Neural cell (in vitro differentiated cells): Measurements from ENCODE around the gene FAM171A2. TPM values are rescaled to one million over a fixed set of nuclear protein-coding genes. Genes with fewer than 3 reads are reported as not detected.

Experiments
- H2AFZ ChIP-seq: fragments of 200-600, 300-800 bp; sonication (generic), shearing (Covaris generic); 2 replicates; pipeline ENCODE4 v1.6.0; 2014; ENCODE audit warnings: low read depth, mild to moderate bottlenecking, antibody characterized with exemption, low read length, moderate library complexity
- H3F3A ChIP-seq: fragments of 200-600 bp; shearing (Covaris generic); 2 replicates; pipeline ENCODE4 v1.6.1; 2016; ENCODE audit warnings: mild to moderate bottlenecking, moderate library complexity, mixed read lengths, antibody characterized with exemption, low read length; ENCODE audit not compliant: insufficient read depth, poor library complexity, severe bottlenecking
- H3K27ac ChIP-seq: fragments of 200-600, 300-800 bp; sonication (generic), shearing (Covaris generic); 2 replicates; pipeline ENCODE4 v1.5.1; 2014; ENCODE audit warnings: mild to moderate bottlenecking, low read length, moderate library complexity
- H3K27me3 ChIP-seq: fragments of 300-800, 200-600 bp; sonication (generic), shearing (Covaris generic); 2 replicates; pipeline ENCODE4 v1.6.0; 2014; ENCODE audit warnings: mild to moderate bottlenecking, low read depth, low read length, moderate library complexity; ENCODE audit not compliant: insufficient read depth
- H3K36me3 ChIP-seq: fragments of 300-800, 200-600 bp; sonication (generic), shearing (Covaris generic); 2 replicates; pipeline ENCODE4 v1.5.1; 2014; ENCODE audit warnings: mild to moderate bottlenecking, antibody characterized with exemption, low read length, moderate library complexity; ENCODE audit not compliant: insufficient read depth
- H3K4me2 ChIP-seq: fragments of 300-800, 200-600 bp; sonication (generic), shearing (Covaris generic); 2 replicates; pipeline ENCODE4 v1.6.0; 2014; ENCODE audit warnings: mild to moderate bottlenecking, low read length
- H3K4me3 ChIP-seq: fragments of 300-800, 200-600 bp; sonication (generic), shearing (Covaris generic); 2 replicates; pipeline ENCODE4 v1.5.1; 2014; ENCODE audit warnings: mild to moderate bottlenecking, low read length, moderate library complexity
- H3K79me2 ChIP-seq: fragments of 200-600 bp; shearing (Covaris generic); replicated peaks from 2 replicates; pipeline ENCODE4 v1.6.0; 2014; ENCODE audit warnings: mild to moderate bottlenecking, low read length, moderate library complexity; ENCODE audit not compliant: insufficient read depth
- H3K9ac ChIP-seq: fragments of 300-800, 200-600 bp; sonication (generic), shearing (Covaris generic); 2 replicates; pipeline ENCODE4 v1.6.1; 2016; ENCODE audit warnings: mild to moderate bottlenecking, low read length, mixed read lengths
- H3K9me2 ChIP-seq: fragments of 200-600 bp; shearing (Covaris generic); 2 replicates; pipeline ENCODE4 v1.6.1; 2016; ENCODE audit warnings: mild to moderate bottlenecking, low read length, mixed read lengths; ENCODE audit not compliant: insufficient read depth
- H3K9me3 ChIP-seq: fragments of 200-600, 300-800 bp; sonication (generic), shearing (Covaris generic); 2 replicates; pipeline ENCODE4 v1.6.1; 2016; ENCODE audit warnings: mild to moderate bottlenecking, mixed run types, low read length, moderate library complexity, mixed read lengths
- H4K20me1 ChIP-seq: fragments of 200-600 bp; shearing (Covaris generic); 2 replicates; pipeline ENCODE4 v1.6.1; 2016; ENCODE audit warnings: mild to moderate bottlenecking, mixed run types; ENCODE audit not compliant: insufficient read depth
- EP300 ChIP-seq: fragments of 450-650 bp; conservative IDR thresholded peaks from 2 replicates; pipeline ENCODE4 v1.6.1; 2014; ENCODE audit warnings: antibody characterized with exemption, mild to moderate bottlenecking, moderate library complexity; ENCODE audit not compliant: poor library complexity, severe bottlenecking
- EZH2 ChIP-seq: fragments of 200-600, 300-800 bp; shearing (Covaris generic), sonication (generic); IDR thresholded peaks from 2 replicates; pipeline ENCODE4 v1.6.1; 2014; ENCODE audit warnings: antibody characterized with exemption, low read length, borderline replicate concordance, mild to moderate bottlenecking; ENCODE audit not compliant: insufficient read depth, poor library complexity, severe bottlenecking
- MXI1 ChIP-seq: fragments of 450-650 bp; conservative IDR thresholded peaks from 2 replicates; pipeline ENCODE4 v1.6.1; 2014; ENCODE audit warnings: antibody characterized with exemption, mild to moderate bottlenecking; ENCODE audit not compliant: poor library complexity, severe bottlenecking
- POLR2AphosphoS5 ChIP-seq: IDR thresholded peaks from 2 replicates; pipeline ENCODE4 v1.6.1; 2012
- RAD21 ChIP-seq: fragments of 450-650 bp; conservative IDR thresholded peaks from 2 replicates; pipeline ENCODE4 v1.6.1; 2014; ENCODE audit warnings: antibody characterized with exemption, mild to moderate bottlenecking, moderate library complexity
- SMC3 ChIP-seq: fragments of 450-650 bp; conservative IDR thresholded peaks from 2 replicates; pipeline ENCODE4 v1.6.1; 2014; ENCODE audit warnings: antibody characterized with exemption, mild to moderate bottlenecking, moderate library complexity; ENCODE audit not compliant: poor library complexity
- TAF1 ChIP-seq: IDR thresholded peaks from 2 replicates; pipeline ENCODE4 v1.6.1; 2012; ENCODE audit warnings: low read depth
- polyA plus RNA-seq: library from polyadenylated mRNA; depleted of rRNA; stranded (reverse); fragments of >200 nt; gene quantifications from 2 replicates; pipeline ENCODE4 v1.2.3, GENCODE V29; 2014
- TF ChIP-seq, protein P1 (sequence below): IDR thresholded peaks from 2 replicates; pipeline ENCODE4 v1.6.1; 2012; ENCODE audit warnings: borderline replicate concordance
- TF ChIP-seq, protein P2 (sequence below): fragments of 450-650 bp; IDR thresholded peaks from 2 replicates; pipeline ENCODE4 v1.5.1; 2014; ENCODE audit warnings: antibody characterized with exemption, mild to moderate bottlenecking, moderate library complexity; ENCODE audit not compliant: poor library complexity, severe bottlenecking

FAM171A2 gene
- polyA plus RNA-seq, 1 donor from 2014 or later, result 73.6 TPM

DNA sequence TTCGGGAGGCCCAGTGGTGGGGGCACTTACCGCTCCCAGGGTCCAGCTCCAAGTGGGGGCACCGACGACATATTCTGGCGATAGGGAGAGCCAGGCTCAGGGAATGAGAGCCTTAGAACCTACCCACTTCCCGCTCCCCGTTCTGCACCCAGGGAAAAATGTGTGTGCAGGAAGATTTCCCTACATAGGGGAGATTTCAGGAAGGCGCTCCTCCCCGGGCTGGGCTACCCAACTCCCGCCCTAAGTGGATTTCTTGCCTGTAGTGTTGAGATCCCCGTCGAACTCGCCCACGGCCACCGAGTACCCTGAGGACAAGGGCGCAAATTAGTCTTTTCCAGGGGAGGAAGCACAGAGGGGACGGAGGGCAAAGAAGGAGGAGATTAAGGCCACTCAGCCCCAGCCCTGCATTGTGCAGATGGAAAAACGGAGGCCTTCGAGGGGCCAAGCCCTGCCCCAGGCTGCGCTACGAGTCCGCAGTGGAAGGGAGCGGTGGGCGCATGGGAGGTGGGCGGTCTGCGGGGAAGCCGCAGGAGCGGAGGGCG is 20.7 kb upstream of the FAM171A2 start:
- Histone ChIP-seq H3K4me3 (no peak overlapping the region), H4K20me1 (no peaks in the 10 kb centered on the region), H3K9me3 (no peaks in the 10 kb centered on the region), H2AFZ (no peak overlapping the region), H3K27me3 (peaks cover 15% of the 10 kb centered on the region), H3K27ac (no peak overlapping the region), H3F3A (no peaks in the 10 kb centered on the region), H3K79me2 (no peaks in the 10 kb centered on the region), H3K9ac (no peak overlapping the region), H3K4me2 (no peak overlapping the region), H3K36me3 (no peaks in the 10 kb centered on the region), H3K9me2 (no peaks in the 10 kb centered on the region)
- no peak for TF ChIP-seq RAD21
- TF ChIP-seq SMC3, result no peak
- TF ChIP-seq EP300, result no peak
- no peak for TF ChIP-seq EZH2

DNA sequence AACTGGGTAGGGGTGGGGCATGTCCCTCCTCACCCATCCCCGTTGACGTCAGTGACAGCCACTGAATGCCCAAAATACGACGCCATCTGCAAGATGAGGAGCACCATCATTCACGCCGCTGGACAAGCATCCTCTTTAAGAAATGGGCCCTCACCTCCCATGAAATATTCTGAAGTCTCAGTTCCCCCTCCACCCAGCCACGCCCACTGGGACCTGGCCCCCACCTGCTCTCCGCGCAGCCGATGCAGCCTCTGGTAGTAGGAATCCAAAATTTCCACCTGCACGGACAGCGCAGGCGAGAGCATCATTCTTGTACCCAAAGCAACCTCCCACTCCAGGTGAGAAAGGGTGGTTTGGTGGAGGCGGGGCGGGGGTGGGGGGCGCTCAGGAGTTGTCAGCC is 20.2 kb upstream of the FAM171A2 start:
- no peak overlapping the region for H2AFZ ChIP-seq
- no peak overlapping the region for H3K27ac ChIP-seq
- H3K9me3 ChIP-seq, result no peaks in the 10 kb centered on the region
- H3K4me2 ChIP-seq, result no peak overlapping the region
- H3K9me2 ChIP-seq, result no peaks in the 10 kb centered on the region
- no peaks in the 10 kb centered on the region for H3F3A ChIP-seq
- peaks cover 15% of the 10 kb centered on the region for H3K27me3 ChIP-seq
- H4K20me1 ChIP-seq, result no peaks in the 10 kb centered on the region
- no peak overlapping the region for H3K4me3 ChIP-seq
- H3K9ac ChIP-seq, result no peak overlapping the region
- TF ChIP-seq MXI1 (no peak), SMC3 (no peak), EZH2 (no peak), POLR2AphosphoS5 (no peak), TAF1 (no peak), RAD21 (no peak), EP300 (no peak)
- TF ChIP-seq, protein P1, sequence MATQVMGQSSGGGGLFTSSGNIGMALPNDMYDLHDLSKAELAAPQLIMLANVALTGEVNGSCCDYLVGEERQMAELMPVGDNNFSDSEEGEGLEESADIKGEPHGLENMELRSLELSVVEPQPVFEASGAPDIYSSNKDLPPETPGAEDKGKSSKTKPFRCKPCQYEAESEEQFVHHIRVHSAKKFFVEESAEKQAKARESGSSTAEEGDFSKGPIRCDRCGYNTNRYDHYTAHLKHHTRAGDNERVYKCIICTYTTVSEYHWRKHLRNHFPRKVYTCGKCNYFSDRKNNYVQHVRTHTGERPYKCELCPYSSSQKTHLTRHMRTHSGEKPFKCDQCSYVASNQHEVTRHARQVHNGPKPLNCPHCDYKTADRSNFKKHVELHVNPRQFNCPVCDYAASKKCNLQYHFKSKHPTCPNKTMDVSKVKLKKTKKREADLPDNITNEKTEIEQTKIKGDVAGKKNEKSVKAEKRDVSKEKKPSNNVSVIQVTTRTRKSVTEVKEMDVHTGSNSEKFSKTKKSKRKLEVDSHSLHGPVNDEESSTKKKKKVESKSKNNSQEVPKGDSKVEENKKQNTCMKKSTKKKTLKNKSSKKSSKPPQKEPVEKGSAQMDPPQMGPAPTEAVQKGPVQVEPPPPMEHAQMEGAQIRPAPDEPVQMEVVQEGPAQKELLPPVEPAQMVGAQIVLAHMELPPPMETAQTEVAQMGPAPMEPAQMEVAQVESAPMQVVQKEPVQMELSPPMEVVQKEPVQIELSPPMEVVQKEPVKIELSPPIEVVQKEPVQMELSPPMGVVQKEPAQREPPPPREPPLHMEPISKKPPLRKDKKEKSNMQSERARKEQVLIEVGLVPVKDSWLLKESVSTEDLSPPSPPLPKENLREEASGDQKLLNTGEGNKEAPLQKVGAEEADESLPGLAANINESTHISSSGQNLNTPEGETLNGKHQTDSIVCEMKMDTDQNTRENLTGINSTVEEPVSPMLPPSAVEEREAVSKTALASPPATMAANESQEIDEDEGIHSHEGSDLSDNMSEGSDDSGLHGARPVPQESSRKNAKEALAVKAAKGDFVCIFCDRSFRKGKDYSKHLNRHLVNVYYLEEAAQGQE, result no peak
- TF ChIP-seq, protein P2, sequence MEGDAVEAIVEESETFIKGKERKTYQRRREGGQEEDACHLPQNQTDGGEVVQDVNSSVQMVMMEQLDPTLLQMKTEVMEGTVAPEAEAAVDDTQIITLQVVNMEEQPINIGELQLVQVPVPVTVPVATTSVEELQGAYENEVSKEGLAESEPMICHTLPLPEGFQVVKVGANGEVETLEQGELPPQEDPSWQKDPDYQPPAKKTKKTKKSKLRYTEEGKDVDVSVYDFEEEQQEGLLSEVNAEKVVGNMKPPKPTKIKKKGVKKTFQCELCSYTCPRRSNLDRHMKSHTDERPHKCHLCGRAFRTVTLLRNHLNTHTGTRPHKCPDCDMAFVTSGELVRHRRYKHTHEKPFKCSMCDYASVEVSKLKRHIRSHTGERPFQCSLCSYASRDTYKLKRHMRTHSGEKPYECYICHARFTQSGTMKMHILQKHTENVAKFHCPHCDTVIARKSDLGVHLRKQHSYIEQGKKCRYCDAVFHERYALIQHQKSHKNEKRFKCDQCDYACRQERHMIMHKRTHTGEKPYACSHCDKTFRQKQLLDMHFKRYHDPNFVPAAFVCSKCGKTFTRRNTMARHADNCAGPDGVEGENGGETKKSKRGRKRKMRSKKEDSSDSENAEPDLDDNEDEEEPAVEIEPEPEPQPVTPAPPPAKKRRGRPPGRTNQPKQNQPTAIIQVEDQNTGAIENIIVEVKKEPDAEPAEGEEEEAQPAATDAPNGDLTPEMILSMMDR, result no peak
- no peaks in the 10 kb centered on the region for H3K36me3 ChIP-seq
- no peaks in the 10 kb centered on the region for H3K79me2 ChIP-seq

DNA sequence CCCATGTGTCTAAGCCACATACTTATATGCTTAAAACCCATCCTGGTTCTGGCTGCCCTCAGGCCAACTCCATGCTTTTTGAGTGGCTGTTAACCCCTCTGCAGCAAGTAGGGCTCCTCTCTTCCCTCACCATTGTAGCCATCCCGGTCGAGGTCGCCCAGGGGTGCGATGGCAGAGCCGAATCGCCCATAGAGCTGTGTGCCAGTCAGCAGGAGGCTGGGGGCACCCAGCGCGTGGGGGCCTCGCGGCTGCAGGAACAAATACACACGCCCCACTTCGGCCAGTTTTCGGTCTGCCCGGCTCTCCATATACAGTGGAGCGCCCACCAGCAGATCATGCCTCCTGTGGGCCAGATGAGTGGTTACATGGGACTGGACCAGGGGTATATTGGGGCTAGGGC is 19.7 kb upstream of the FAM171A2 start:
- Histone ChIP-seq H3K36me3 (no peaks in the 10 kb centered on the region), H3K4me2 (no peak overlapping the region), H3K9me2 (no peaks in the 10 kb centered on the region), H4K20me1 (no peaks in the 10 kb centered on the region), H3K9ac (no peak overlapping the region), H3F3A (no peaks in the 10 kb centered on the region), H3K27ac (no peak overlapping the region), H3K4me3 (no peak overlapping the region), H3K9me3 (no peaks in the 10 kb centered on the region), H3K79me2 (no peaks in the 10 kb centered on the region), H3K27me3 (peaks cover 15% of the 10 kb centered on the region), H2AFZ (no peak overlapping the region)
- TF ChIP-seq EP300, result no peak
- no peak for TF ChIP-seq RAD21
- TF ChIP-seq EZH2, result no peak
- TF ChIP-seq MXI1, result no peak
- TF ChIP-seq, protein P1, result no peak
- TF ChIP-seq TAF1, result no peak
- no peak for TF ChIP-seq SMC3
- no peak for TF ChIP-seq POLR2AphosphoS5
- TF ChIP-seq, protein P2, result no peak
